Endodermal cell (in vitro differentiated cells): ENCODE data around the gene DCTN3. TPM values are rescaled to one million over a fixed set of nuclear protein-coding genes. Genes with fewer than 3 reads are reported as not detected.

Experiments
- DNase-seq: peaks from one replicate; pipeline ENCODE4 v3.0.0-alpha.2; 2017
- H3K27ac ChIP-seq: 2 replicates; pipeline ENCODE4 v1.5.1; 2013; ENCODE audit warnings: mild to moderate bottlenecking, low read depth, low read length, moderate library complexity
- H3K27me3 ChIP-seq: 2 replicates; pipeline ENCODE4 v1.6.1; 2013; ENCODE audit warnings: mild to moderate bottlenecking, low read length, moderate library complexity; ENCODE audit not compliant: insufficient read depth, control insufficient read depth, poor library complexity, severe bottlenecking
- H3K36me3 ChIP-seq: 2 replicates; pipeline ENCODE4 v1.7.0; 2013; ENCODE audit warnings: mild to moderate bottlenecking, low read length, moderate library complexity; ENCODE audit not compliant: control insufficient read depth, insufficient read depth
- H3K4me1 ChIP-seq: one replicate; pipeline ENCODE4 v1.7.0; 2013; ENCODE audit warnings: low read length; ENCODE audit not compliant: control insufficient read depth, insufficient read depth
- H3K4me3 ChIP-seq: 2 replicates; pipeline ENCODE4 v1.5.1; 2013; ENCODE audit warnings: mild to moderate bottlenecking, low read length, moderate library complexity
- H3K9ac ChIP-seq: 2 replicates; pipeline ENCODE4 v1.6.1; 2013; ENCODE audit warnings: mild to moderate bottlenecking, low read length, moderate library complexity; ENCODE audit not compliant: poor library complexity, severe bottlenecking; ENCODE audit errors: extremely low read depth
- H3K9me3 ChIP-seq: 2 replicates; pipeline ENCODE4 v1.6.1; 2013; ENCODE audit warnings: mild to moderate bottlenecking, low read length, moderate library complexity; ENCODE audit not compliant: control insufficient read depth
- H3K27ac Mint-ChIP-seq: 2 replicates; pipeline ENCODE4 v1.8.0; 2020; ENCODE audit warnings: mixed read lengths
- H3K27me3 Mint-ChIP-seq: 2 replicates; pipeline ENCODE4 v1.8.0; 2021; ENCODE audit warnings: mild to moderate bottlenecking, mixed read lengths; ENCODE audit not compliant: insufficient read depth
- H3K36me3 Mint-ChIP-seq: 2 replicates; pipeline ENCODE4 v1.8.0; 2020; ENCODE audit warnings: low read depth, mixed read lengths
- H3K4me1 Mint-ChIP-seq: 2 replicates; pipeline ENCODE4 v1.8.0; 2020; ENCODE audit warnings: mixed read lengths
- H3K4me3 Mint-ChIP-seq: 2 replicates; pipeline ENCODE4 v1.8.0; 2020; ENCODE audit warnings: mild to moderate bottlenecking, moderate library complexity, mixed read lengths
- H3K9me3 Mint-ChIP-seq: 2 replicates; pipeline ENCODE4 v1.8.0; 2020; ENCODE audit warnings: mild to moderate bottlenecking, mixed read lengths
- CTCF ChIP-seq: fragments of 200-600 bp; sonication (generic); conservative IDR thresholded peaks from 2 replicates; pipeline ENCODE4 v1.5.0; 2021; ENCODE audit warnings: antibody characterized with exemption, mild to moderate bottlenecking
- WGBS, 2 experiments: methylation state at CpG; one replicate each; pipeline versions ENCODE4 v1.1.5 to v1.1.7; 2013; ENCODE audit warnings: missing lambda C conversion rate in 2 of 2, mixed read lengths in 1 of 2; ENCODE audit not compliant: insufficient coverage in 1 of 2, insufficient read length in 1 of 2; 5-methylcytosine and 5-hydroxymethylcytosine counted together
- long read RNA-seq, 4 experiments: library from polyadenylated mRNA in 2 of 4; library from RNA in 1 of 4; library from capped mRNA in 1 of 4; stranded (forward) in 3 of 4; unstranded in 1 of 4; transcript quantifications; one replicate each; pipeline ENCODE4 v2.0.0, GENCODE V29; 2020 to 2021; ENCODE audit warnings: inconsistent platforms in 1 of 4
- polyA plus RNA-seq, 2 experiments: library from polyadenylated mRNA; stranded (reverse); fragments of 50-300 nt; gene quantifications; one replicate each; pipeline ENCODE4 v1.2.3, GENCODE V29; 2013
- total RNA-seq, 2 donors: library from RNA; stranded (reverse); fragmentation: NEBNext Ultra II Directional in 1 of 2; extraction: Animal tissue kit (Norgen Biotek cat#: 25700) in 1 of 2; gene quantifications; 2 replicates in 1 of 2; 3 replicates in 1 of 2; pipeline ENCODE4 v1.2.1, GENCODE V29; 2021

The DCTN3 gene
- 10 to 100 TPM; 51.9 to 53.6 TPM for total RNA-seq
- 117 TPM for polyA plus RNA-seq (2013, experiment 1 of 2)
- polyA plus RNA-seq (2013, experiment 2 of 2) = 113 TPM
- long read RNA-seq, experiment 1, transcript DCTN3-201 (7 exons, 808 nt) = major isoform, 32 of 35 reads
- long read RNA-seq, experiment 1, partial matches to known transcripts = 0 of 35 reads
- long read RNA-seq, experiment 1, other reads (novel, unspliced or antisense) = 2 of 35 reads
- long read RNA-seq, experiment 2, transcript DCTN3-201 (7 exons, 808 nt) = major isoform, 44 of 50 reads
- long read RNA-seq, experiment 2, partial matches to known transcripts = 1 of 50 reads
- long read RNA-seq, experiment 2, other reads (novel, unspliced or antisense) = 3 of 50 reads
- long read RNA-seq, experiment 3, transcript DCTN3-201 (7 exons, 808 nt) = major isoform, 18 of 21 reads
- long read RNA-seq, experiment 3, partial matches to known transcripts = 0 of 21 reads
- long read RNA-seq, experiment 3, other reads (novel, unspliced or antisense) = 2 of 21 reads
- long read RNA-seq, experiment 4, transcript DCTN3-201 (7 exons, 808 nt) = major isoform, 176 of 184 reads
- long read RNA-seq, experiment 4, partial matches to known transcripts = 1 of 184 reads
- long read RNA-seq, experiment 4, other reads (novel, unspliced or antisense) = 5 of 184 reads

GRCh38 chr9:34620061-34620994 is at the start of gene DCTN3:
Gene DCTN3 (minus strand): TSS chr9:34620495. CDS start chr9:34620464, 31 bp downstream.
- H3K36me3 Mint-ChIP-seq = peaks cover 16% of the 10 kb centered on the region
- H3K27ac Mint-ChIP-seq = peak within 1 kb of the TSS; percentile 84
- H3K27me3 Mint-ChIP-seq = peaks cover 46% of the 10 kb centered on the region
- peaks cover 12% of the 10 kb centered on the region for H3K27me3 ChIP-seq
- DNase-seq = peak; percentile 97
- H3K4me1 ChIP-seq = peaks cover 12% of the 10 kb centered on the region
- H3K9me3 Mint-ChIP-seq = no peaks in the 10 kb centered on the region
- 3 to 6% methylated on average over 39 to 43 of the region's 43 CpGs for WGBS, 2 experiments
- peak within 1 kb of the TSS; percentile 85 for H3K4me3 ChIP-seq
- peaks cover 9% of the 10 kb centered on the region for H3K4me1 Mint-ChIP-seq
- peak within 1 kb of the TSS; percentile 39 for H3K9ac ChIP-seq
- no peak within 1 kb of the TSS for H3K27ac ChIP-seq
- peak within 1 kb of the TSS; percentile 81 for H3K4me3 Mint-ChIP-seq
- no peak for TF ChIP-seq CTCF
- no peaks in the 10 kb centered on the region for H3K9me3 ChIP-seq
- peaks cover 25% of the 10 kb centered on the region for H3K36me3 ChIP-seq

GRCh38 chr9:34665381-34666250 is 45.3 kb upstream of the DCTN3 start:
- H3K9me3 ChIP-seq = peaks cover 13% of the 10 kb centered on the region
- peak overlapping the region; percentile 91 for H3K27ac ChIP-seq
- Mint-ChIP-seq H3K9me3 (peaks cover 16% of the 10 kb centered on the region), H3K27ac (peak overlapping the region; percentile 99), H3K4me1 (peaks cover 30% of the 10 kb centered on the region), H3K4me3 (peak overlapping the region; percentile 86), H3K27me3 (peaks cover 8% of the 10 kb centered on the region), H3K36me3 (peaks cover 20% of the 10 kb centered on the region)
- no peak for TF ChIP-seq CTCF
- 1 to 2% methylated on average over 11 to 55 of the region's 55 CpGs for WGBS, 2 experiments
- peaks cover 13% of the 10 kb centered on the region for H3K36me3 ChIP-seq
- H3K9ac ChIP-seq = peak overlapping the region; percentile 88
- no peaks in the 10 kb centered on the region for H3K27me3 ChIP-seq
- H3K4me3 ChIP-seq = peak overlapping the region; percentile 94
- DNase-seq = peak; percentile 98
- peaks cover 11% of the 10 kb centered on the region for H3K4me1 ChIP-seq
